ENCODE data around the gene CRYBA2. TPM values are rescaled to one million over a fixed set of nuclear protein-coding genes. Genes with fewer than 3 reads are reported as not detected.

The CRYBA2 gene
- total and polyA plus RNA-seq, 9 of the 15 experiments (the other 6 are each of a cell fraction or from before 2014, with no cell fraction given): 0.11 to 1.8 (median 0.62) TPM; not detected in 5

GRCh38 chr2:218964041-218964771 is 29.0 kb downstream of the CRYBA2 start (continued):
- TF ChIP-seq POLR2H (tag; IDR thresholded peaks at IDR 0.05; ENCODE audit: low read depth) (no peak), THAP7 (CRISPR knock-in tag; IDR thresholded peaks at IDR 0.05) (no peak)

GRCh38 chr2:218963601-218964000 is 29.6 kb downstream of the CRYBA2 start:
- peak overlapping the region; percentile 44 for H3K4me2 ChIP-seq (ENCODE audit: insufficient read depth, low read length)
- intact Hi-C loops (cut with micrococcal nuclease): loop anchor here (5.0 kb wide), 1 partner anchor 56 kb away; no protein-coding TSS in a partner anchor

More at GRCh38 chr2:218963601-218964000, 29.6 kb downstream of the CRYBA2 start:
- H3K4me3 ChIP-seq: no peak overlapping the region
- TF ChIP-seq SREBF2 (CRISPR knock-in tag; IDR thresholded peaks at IDR 0.05): no peak
- TF ChIP-seq IFI16 (CRISPR knock-in tag; IDR thresholded peaks at IDR 0.05): no peak
- no peak for TF ChIP-seq GABPB1 (CRISPR knock-in tag; IDR thresholded peaks at IDR 0.05)
- no peak for TF ChIP-seq NR2C2 (CRISPR knock-in tag; IDR thresholded peaks at IDR 0.05)
- peak; percentile 37; the same call in 1 of the 2 replicates for TF ChIP-seq NR2C2 (tag; IDR thresholded peaks at IDR 0.05)
- no peak for TF ChIP-seq CTBP1 (IDR thresholded peaks at IDR 0.05; ENCODE audit: borderline replicate concordance)
- TF ChIP-seq GTF2E2 (tag; IDR thresholded peaks at IDR 0.05): 0 out of 2 replicates have a peak, but pooled peaks have one; percentile 36
- ChIA-PET POLR2A (interaction anchor here (0.6 to 0.9 kb wide), 2 partner anchors 14 to 105 kb away, joined by 3 to 4 read pairs; no protein-coding TSS in a partner anchor), CTCF (ENCODE audit: low intra/inter-chr PET ratio) (no interaction called here)
- no peak overlapping the region for H2AFZ ChIP-seq (ENCODE audit: low read depth, low read length)
- no peak for DNase-seq (ENCODE audit: extremely low read depth in 1 of 4, low spot score in 3 of 4)
- no peak for FAIRE-seq
- peaks cover 7 to 21% of the 10 kb centered on the region in 2 experiments; a peak in 4 of 5 replicates for H3K27me3 ChIP-seq (ENCODE audit: control insufficient read depth in 2 of 2, insufficient read depth in 2 of 2, low read length in 2 of 2)
- no peaks in the 10 kb centered on the region for H3K36me3 ChIP-seq (ENCODE audit: control insufficient read depth, insufficient read depth, low read length)
- H3K9me1 ChIP-seq (ENCODE audit: control insufficient read depth, insufficient read depth, low read length): no peaks in the 10 kb centered on the region
- ATAC-seq: no peak
- H3K9ac ChIP-seq (ENCODE audit: insufficient read depth in 1 of 2, low read depth in 2 of 2, low read length in 2 of 2): no peak overlapping the region
- H3K4me1 ChIP-seq (replicated peaks in 1 of 2; ENCODE audit: control insufficient read depth in 2 of 2, insufficient read depth in 2 of 2, low read length in 2 of 2): peaks cover 11 to 31% of the 10 kb centered on the region in 2 experiments; a peak in 4 of 5 replicates
- no peaks in the 10 kb centered on the region for H3K9me3 ChIP-seq (replicated peaks; ENCODE audit: control insufficient read depth, insufficient read depth, low read depth, low read length)
- no TSS peak for BruUV-seq (replicated peaks)
- in situ Hi-C loops (cut with MboI): no loop called here
- H3K27ac ChIP-seq (ENCODE audit: extremely low read depth, low read depth, low read length): no peak overlapping the region; the same call in 2 of the 3 replicates
- no peaks in the 10 kb centered on the region for H4K20me1 ChIP-seq (replicated peaks; ENCODE audit: control insufficient read depth, insufficient read depth, low read length)
- 2% methylated on average over 5 of the region's 5 CpGs for WGBS (ENCODE audit: insufficient coverage, low coverage, missing lambda C conversion rate)
- no peaks in the 10 kb centered on the region for H3K79me2 ChIP-seq (ENCODE audit: control insufficient read depth, insufficient read depth, low read length)

Measured in K562 (cell line).